Hematopoietic multipotent progenitor cell treated with erythropoietin and hydrocortisone succinate and interleukin-3 and kit ligand, for 15 days (in vitro differentiated cells): Measurements from ENCODE around the gene LTBP1.

Source experiments
- DNase-seq: peaks from one replicate; pipeline ENCODE4 v3.0.0-alpha.2; 2015; ENCODE audit warnings: low spot score

The LTBP1 gene

GRCh38 chr2:33074197-33074596 lies 127.4 kb downstream of the LTBP1 start:
- no peak for DNase-seq

DNA sequence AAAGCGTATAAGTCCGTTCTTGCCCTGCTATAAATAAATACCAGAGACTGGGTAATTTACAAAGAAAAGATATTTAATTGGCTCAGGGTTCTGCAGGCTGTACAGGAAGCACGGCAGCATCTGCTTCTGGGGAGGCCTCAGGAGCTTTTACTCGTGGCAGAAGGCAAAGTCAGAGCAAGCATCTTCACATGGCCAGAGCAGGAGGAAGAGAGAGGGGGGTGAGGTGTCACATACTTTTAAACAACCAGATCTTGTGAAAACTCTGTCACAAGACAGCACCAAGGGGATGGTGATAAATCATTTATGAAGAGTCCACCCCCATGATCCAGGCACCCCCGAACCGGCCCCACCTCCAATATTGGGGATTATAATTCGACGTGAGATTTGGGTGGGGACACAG lies 130.6 kb downstream of the LTBP1 start:
- no peak for DNase-seq

DNA sequence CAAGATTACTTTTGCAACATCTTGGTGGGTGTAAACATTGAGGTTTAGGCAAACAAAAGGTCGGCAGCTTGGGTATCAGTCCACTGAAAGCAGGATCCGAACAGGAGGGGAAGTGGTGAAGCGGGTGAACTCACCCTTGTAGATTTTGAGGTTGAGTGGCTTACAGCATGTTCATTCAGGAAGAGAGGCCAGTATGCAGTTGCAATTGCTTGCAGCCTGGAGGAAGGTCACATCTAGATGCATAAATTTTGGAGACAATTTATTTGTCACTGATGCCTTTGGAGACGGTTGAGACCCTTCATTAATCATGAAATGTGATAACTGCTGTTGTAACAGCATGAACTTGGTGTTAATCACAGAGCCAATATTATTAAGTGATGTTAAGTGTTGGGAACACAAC lies 131.1 kb downstream of the LTBP1 start:
- no peak for DNase-seq

- no peak for DNase-seq
These were observed 134.9 kb downstream of the LTBP1 start for GRCh38 chr2:33081691-33082090.

DNA sequence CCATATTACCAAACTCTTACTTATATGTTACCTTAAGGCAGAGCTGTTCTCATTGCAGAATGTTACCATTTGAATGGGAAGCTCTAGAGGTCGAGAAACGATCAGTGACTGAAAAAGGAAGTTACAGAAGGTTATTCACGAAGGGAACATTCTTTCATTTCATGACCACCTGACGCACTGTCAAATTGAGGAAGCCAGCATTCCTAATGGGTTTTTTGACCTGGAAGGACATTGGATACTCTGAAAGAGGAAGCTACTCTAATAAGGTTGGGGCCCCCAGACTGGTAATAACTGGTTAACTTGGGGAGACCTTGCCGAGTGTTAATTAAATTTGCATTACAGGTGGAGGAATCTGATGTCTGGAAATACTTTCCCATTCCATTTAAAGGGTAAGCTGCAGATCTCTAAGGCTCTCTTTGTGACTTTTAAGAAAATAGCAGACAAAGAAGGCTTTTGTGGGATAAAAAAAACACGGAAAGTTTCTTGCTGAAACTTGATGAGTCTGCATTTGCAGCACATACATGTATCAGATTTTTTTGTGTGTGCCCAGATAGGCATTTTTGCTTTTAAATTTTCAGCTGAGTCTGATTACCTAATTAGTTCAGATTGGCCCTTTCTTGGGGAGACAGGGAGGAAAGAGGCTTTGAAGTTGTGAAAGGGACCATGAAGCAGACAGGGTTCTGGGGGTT lies 137.1 kb downstream of the LTBP1 start:
- no peak for DNase-seq

DNA sequence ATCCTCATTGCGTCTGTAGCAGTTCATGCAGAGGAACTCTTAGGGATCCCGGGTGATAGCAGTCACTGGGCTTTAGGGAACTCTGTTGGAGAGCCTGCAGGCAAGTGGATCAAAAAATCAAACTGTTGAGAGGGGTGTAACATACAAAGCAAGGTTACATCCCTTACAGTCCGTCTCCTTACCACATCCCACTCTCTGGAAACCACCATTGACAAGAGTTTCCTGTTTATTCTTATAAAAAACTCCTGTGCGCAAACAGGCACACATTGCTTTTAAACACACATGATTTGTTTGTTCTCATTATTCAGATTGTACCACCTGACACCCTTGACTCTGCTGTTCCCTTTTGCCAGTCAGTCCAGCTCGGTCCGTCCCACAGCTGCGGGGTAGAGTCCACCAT lies 137.7 kb downstream of the LTBP1 start:
- no peak for DNase-seq

DNA sequence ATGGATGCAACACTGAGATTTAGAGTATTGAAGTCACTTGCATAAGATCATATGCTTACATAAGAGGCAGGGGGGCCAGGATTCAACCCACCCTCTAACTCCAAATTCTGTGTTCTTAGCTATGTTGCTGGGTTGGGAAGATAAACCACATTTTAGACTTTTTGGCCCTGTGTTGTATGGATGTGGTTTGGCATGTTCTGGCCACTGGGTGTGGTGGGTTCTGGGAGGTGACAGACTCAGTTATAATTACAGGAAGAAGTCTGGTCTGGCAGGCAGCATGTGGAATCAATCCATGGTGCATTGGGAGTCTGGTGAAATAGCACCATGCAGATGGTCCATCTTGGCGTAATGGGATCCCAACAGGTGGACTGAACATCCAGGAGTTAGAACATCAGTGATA lies 138.9 kb downstream of the LTBP1 start:
- DNase-seq = no peak

- no peak for DNase-seq
These were observed 139.8 kb downstream of the LTBP1 start for GRCh38 chr2:33086400-33087015.

- DNase-seq = no peak
These were observed 143.9 kb downstream of the LTBP1 start for GRCh38 chr2:33090553-33091134.

DNA sequence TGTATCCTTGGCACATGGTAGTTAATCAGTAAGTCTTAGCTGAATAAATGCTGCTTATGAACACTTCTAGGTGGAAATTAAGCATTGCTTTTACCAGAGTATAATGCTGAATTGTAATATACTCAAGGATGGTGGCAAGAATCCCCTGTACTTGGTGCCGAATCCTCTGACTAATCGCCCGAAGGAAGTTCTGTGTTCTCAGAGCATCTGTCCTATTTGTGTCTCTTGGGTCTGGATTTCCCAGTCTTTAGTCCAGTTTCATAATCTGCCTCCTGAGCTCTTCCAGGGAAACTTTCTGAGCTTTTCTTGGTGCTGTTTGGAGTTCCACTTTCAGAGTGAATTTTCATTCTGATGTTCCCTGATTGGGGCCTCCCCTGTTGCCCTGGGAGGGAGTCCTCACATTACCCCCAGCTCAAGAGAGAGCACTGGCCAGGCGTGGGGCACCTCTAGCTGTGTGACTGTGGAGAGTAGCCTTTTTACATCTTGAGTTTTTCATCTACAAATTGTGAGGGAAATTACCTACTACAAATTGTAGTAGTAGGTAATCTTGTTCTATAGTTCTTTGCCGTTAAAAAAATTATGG lies 144.9 kb downstream of the LTBP1 start:
- DNase-seq = no peak

GRCh38 chr2:33093283-33093993 lies 146.7 kb downstream of the LTBP1 start:
- DNase-seq = no peak

DNA sequence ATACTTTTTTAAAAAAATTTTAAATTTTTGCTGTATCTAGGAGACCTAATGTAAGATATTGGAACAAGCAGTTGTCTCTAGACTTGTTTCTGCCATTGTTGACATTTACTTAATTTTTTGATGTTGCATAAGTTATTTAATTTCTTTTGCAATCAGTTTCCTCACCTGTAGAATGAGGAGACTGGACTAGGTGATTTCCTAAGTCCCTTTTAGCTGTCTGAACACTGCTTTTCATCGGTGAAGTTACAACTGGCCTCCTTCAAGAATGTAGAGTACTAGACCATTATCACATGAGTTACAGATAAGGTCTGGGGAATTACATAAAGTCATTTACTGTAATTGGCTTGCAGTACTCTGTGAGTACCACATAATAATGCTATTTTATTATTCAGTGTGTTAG lies 147.6 kb downstream of the LTBP1 start:
- no peak for DNase-seq

DNA sequence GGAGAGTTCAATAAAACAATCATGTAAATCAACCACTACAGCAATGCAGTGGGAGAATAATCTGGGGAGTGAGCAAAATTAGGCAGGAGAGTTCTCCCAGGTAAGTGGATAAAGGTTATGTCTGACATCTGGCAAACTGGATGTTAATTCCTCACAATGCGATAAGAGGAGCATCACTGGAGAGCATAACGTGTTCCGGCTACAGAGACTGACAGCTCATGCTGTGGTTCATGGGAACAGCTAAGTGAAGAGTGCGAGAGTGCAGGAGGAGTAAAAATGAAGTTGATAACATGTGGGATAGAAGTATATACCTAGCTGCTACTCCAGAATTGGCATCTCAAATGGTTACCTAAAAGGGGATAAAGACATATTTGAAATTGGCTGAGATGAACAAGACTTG lies 153.2 kb downstream of the LTBP1 start:
- no peak for DNase-seq

GRCh38 chr2:33100921-33101320 lies 154.2 kb downstream of the LTBP1 start:
- DNase-seq = no peak

DNA sequence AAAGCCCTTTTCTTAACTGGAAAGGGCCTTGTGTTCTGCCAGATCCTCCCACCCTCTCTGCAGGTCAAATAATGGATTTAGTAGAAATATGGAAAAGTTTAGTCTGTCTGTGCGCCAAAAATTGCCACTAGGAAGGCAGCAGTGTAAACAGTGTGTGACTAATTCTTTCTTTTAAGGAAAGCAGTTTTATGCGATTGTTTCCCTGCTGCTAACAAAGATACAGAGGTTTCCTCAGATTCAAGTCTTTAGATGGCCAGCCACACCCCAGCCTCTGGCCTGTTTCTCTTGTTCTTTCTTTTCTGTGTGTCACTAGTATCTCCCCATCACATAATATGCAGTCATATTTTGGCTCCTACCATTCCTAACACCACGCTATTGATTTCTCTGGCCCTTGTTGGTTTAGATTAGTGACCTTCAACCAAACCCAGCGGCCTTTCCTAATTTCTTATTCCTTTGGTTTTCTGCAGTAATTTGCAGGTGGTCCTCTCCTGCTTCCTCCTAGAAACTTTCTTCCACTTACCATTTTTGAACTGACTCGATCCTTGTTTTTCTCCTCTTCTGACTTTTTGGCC lies 157.4 kb downstream of the LTBP1 start:
- no peak for DNase-seq

- DNase-seq = no peak
These were observed 158.0 kb downstream of the LTBP1 start for GRCh38 chr2:33104726-33105125.

DNA sequence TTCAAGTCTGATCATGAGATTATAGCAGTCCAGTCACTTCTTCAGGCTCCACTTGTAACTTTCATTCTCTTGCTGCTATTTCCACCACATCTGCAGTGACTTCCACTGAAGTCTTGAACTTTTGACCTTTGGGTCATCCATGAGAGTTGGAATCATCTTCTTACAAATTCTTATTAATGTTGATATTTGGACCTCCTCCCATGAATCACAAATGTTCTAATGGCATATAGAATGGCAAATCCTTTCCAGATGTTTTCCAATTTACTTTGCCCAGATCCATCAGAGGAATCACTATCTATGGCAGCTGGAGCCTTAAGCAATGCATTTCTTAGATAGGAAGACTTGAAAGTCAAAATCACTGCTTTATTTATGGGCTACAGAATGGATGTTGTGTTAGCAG lies 159.4 kb downstream of the LTBP1 start:
- DNase-seq = no peak

DNA sequence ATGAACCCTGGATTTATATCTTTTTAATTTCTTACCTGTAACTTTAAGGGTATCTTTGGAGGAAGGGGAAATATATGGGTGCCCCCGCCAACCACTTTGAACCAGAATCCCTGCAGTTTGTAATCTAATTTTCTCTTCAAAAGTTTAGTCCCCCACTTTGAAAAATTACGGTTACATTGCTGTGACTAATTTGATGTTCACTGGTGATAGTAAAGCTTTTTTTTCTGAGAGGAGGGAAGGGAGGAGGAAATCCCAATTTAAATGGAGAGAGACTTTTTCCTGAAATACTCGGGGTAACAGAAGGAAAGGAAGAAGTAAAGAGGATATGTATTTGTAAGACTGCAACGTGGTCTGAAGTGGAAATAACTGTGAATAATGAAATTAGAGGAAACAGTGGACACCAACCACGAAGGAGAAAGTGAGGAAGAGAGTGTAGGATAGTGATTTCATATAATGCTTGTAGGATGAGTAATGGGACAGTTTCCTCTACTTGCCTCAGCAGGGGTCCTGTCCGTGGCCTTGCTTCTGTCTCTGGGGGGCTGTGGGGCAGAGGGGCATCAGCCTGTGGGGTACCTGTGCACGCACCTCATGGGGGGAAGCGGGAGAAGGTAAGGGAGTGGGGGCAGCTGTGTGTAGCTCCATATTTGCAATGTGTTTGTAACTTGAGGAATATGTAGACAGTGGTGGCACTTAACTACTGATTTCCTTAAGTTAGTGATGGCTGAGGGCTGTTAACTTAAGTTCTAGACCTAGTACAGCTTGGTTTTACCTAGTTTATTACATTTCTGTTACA lies 161.1 kb downstream of the LTBP1 start:
- no peak for DNase-seq

GRCh38 chr2:33108483-33109443 lies 162.0 kb downstream of the LTBP1 start:
- DNase-seq = peak; percentile 81

DNA sequence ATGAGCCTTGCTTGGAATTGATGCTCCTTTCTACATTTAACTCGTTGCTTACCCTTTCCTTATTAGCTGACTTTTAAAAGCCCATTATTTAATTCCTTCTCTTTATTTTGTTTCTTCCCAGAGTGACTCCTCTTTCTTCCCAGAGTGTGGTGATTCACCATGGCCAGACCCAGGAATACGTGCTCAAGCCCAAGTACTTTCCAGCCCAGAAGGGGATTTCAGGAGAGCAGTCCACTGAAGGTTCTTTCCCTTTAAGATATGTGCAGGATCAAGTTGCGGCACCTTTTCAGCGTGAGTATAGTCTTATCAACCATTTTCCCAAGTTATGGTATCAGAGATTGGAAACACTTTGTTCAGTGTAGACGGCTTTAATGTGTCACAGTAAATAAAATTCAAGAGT lies 163.7 kb downstream of the LTBP1 start:
- DNase-seq = no peak
